GM12878 (cell line): Measurements from ENCODE around the gene BEAN1. TPM values are rescaled to one million over a fixed set of nuclear protein-coding genes. Genes with fewer than 3 reads are reported as not detected.

ENCODE experiments used
- ATAC-seq: fragments of 200-7000 bp; cut with Tn5 transposase; 3 replicates; pipeline ENCODE4 v1.9.1; 2020; ENCODE audit warnings: mild to moderate bottlenecking, moderate library complexity
- BruUV-seq: library from RNA; stranded (reverse); fragments of 400-500 nt; replicated peaks from 2 replicates; lab custom pipeline; 2021; lab: Mats Ljungman, UMichigan
- CTCF ChIA-PET: fragments of 300-600 bp; sonication (Branson Sonifier 250); formaldehyde crosslinking; extraction: SDS; loops from one replicate; lab custom pipeline; 2021; ENCODE audit warnings: inconsistent platforms; lab: Yijun Ruan, JAX
- POLR2A ChIA-PET: fragments of 350-600 bp; formaldehyde crosslinking; extraction: SDS; loops from one replicate; lab custom pipeline; 2021; ENCODE audit warnings: inconsistent platforms; lab: Charles Lee
- RAD21 ChIA-PET: fragments of 300-600 bp; sonication (Branson Sonifier 250); formaldehyde crosslinking; loops from one replicate; lab custom pipeline; 2023; ENCODE audit warnings: antibody characterized with exemption; ENCODE audit not compliant: unreplicated experiment; lab: Charles Lee
- SMC1A ChIA-PET: fragments of 300-600 bp; sonication (Branson Sonifier 250); formaldehyde crosslinking; loops from one replicate; lab custom pipeline; 2023; ENCODE audit not compliant: unreplicated experiment, uncharacterized antibody; lab: Charles Lee
- DNase-seq: peaks from one replicate; pipeline ENCODE4 v3.0.0-alpha.2; 2011; ENCODE audit warnings: low read depth, low spot score
- FAIRE-seq: peaks from 3 replicates; lab custom pipeline; 2011; peaks lifted over from hg19 to GRCh38; lab: Jason Lieb, UNC
- H2AFZ ChIP-seq: 2 replicates; pipeline ENCODE4 v1.6.0; 2011; ENCODE audit warnings: low read depth, low read length, control low read depth; ENCODE audit not compliant: control insufficient read depth
- H3K27ac ChIP-seq: 2 replicates; pipeline ENCODE4 v1.5.1; 2011; ENCODE audit warnings: control low read depth; ENCODE audit not compliant: control insufficient read depth, insufficient read depth
- H3K27me3 ChIP-seq, 2 experiments: replicated peaks in 1 of 2; 2 replicates each; pipeline versions ENCODE4 v1.6.0 to v1.6.1; 2011; ENCODE audit warnings: low read length in 1 of 2; ENCODE audit not compliant: control insufficient read depth in 2 of 2, insufficient read depth in 2 of 2
- H3K36me3 ChIP-seq, 2 experiments: 2 replicates each; pipeline ENCODE4 v1.5.1; 2011; ENCODE audit warnings: low read length in 1 of 2; ENCODE audit not compliant: control insufficient read depth in 2 of 2, insufficient read depth in 2 of 2
- H3K4me1 ChIP-seq: 2 replicates; pipeline ENCODE4 v1.6.1; 2011; ENCODE audit warnings: mild to moderate bottlenecking, low read length, moderate library complexity, mixed read lengths; ENCODE audit not compliant: control insufficient read depth, insufficient read depth
- H3K4me2 ChIP-seq: 2 replicates; pipeline ENCODE4 v1.6.0; 2011; ENCODE audit warnings: control low read depth; ENCODE audit not compliant: control insufficient read depth, insufficient read depth
- H3K4me3 ChIP-seq: fragments of 200-600 bp; sonication (generic); 2 replicates; pipeline ENCODE4 v1.5.1; 2016
- H3K79me2 ChIP-seq: 2 replicates; pipeline ENCODE4 v1.6.0; 2011; ENCODE audit warnings: low read length; ENCODE audit not compliant: control insufficient read depth, insufficient read depth
- H3K9ac ChIP-seq: 2 replicates; pipeline ENCODE4 v1.8.0; 2011; ENCODE audit warnings: low read length, control low read depth, mixed read lengths; ENCODE audit not compliant: control insufficient read depth, insufficient read depth
- H3K9me3 ChIP-seq: replicated peaks from 3 replicates; pipeline ENCODE4 v1.5.1; 2011; ENCODE audit warnings: mild to moderate bottlenecking, low read length; ENCODE audit not compliant: control insufficient read depth, insufficient read depth
- H4K20me1 ChIP-seq: 2 replicates; pipeline ENCODE4 v1.6.0; 2011; ENCODE audit not compliant: control insufficient read depth, insufficient read depth
- BCL11A ChIP-seq: IDR thresholded peaks from 2 replicates; pipeline ENCODE4 v1.6.1; 2011; ENCODE audit warnings: low read depth, low read length
- CUX1 ChIP-seq: IDR thresholded peaks from 2 replicates; pipeline ENCODE4 v1.6.1; 2012; ENCODE audit warnings: improper control_type of control experiment, low read depth, low read length; ENCODE audit not compliant: insufficient replicate concordance
- E4F1 ChIP-seq: fragments of 450-650 bp; IDR thresholded peaks from 2 replicates; pipeline ENCODE4 v1.6.1; 2018; ENCODE audit warnings: borderline replicate concordance, mild to moderate bottlenecking; ENCODE audit not compliant: partially characterized antibody
- EED ChIP-seq: sonication (generic); IDR thresholded peaks from 2 replicates; pipeline ENCODE4 v1.6.1; 2016; ENCODE audit warnings: antibody characterized with exemption, low read depth
- EP300 ChIP-seq, 2 experiments: fragments of 150-350 bp in 1 of 2; IDR thresholded peaks; 2 replicates each; pipeline ENCODE4 v1.6.1; 2011 to 2012; ENCODE audit warnings: low read depth in 2 of 2, low read length in 2 of 2, borderline replicate concordance in 1 of 2, improper control_type of control experiment in 1 of 2, inconsistent platforms in 1 of 2; ENCODE audit not compliant: control insufficient read depth in 1 of 2
- FOXK2 ChIP-seq: fragments of 450-650 bp; IDR thresholded peaks from 2 replicates; pipeline ENCODE4 v1.6.1; 2017; ENCODE audit warnings: mild to moderate bottlenecking, moderate library complexity
- POLR2AphosphoS2 ChIP-seq: IDR thresholded peaks from 2 replicates; pipeline ENCODE4 v1.6.1; 2011; ENCODE audit warnings: low read depth, mild to moderate bottlenecking, low read length, improper control_type of control experiment, moderate library complexity
- RAD51 ChIP-seq: fragments of 450-650 bp; IDR thresholded peaks from 2 replicates; pipeline ENCODE4 v1.6.1; 2016; ENCODE audit warnings: moderate library complexity, mild to moderate bottlenecking, inconsistent platforms
- WGBS: methylation state at CpG from one replicate; pipeline ENCODE4 v1.1.6; 2016; ENCODE audit warnings: low lambda C conversion rate; ENCODE audit not compliant: insufficient replicate concordance, insufficient coverage; ENCODE audit errors: missing lambda C conversion rate; 5-methylcytosine and 5-hydroxymethylcytosine counted together
- in situ Hi-C: fragments of 300-500 bp; cut with MboI; formaldehyde crosslinking; loops from 9 replicates; pipeline ENCODE4 v1.14.3; 2018; ENCODE audit warnings: mixed read lengths
- intact Hi-C: fragments of 100-400 bp; cut with micrococcal nuclease; formaldehyde crosslinking; loops from one replicate; pipeline ENCODE4 v1.14.2; 2022; ENCODE audit not compliant: unreplicated experiment
- polyA plus RNA-seq, 11 experiments: library from polyadenylated mRNA; depleted of rRNA in 4 of 11; unstranded in 6 of 11; stranded (reverse) in 5 of 11; fragments of >200 nt; fragmentation: Nextera tagmentation in 4 of 11; fragmentation: Illumina TruSeq in 1 of 11; extraction: Ambion mirVana in 4 of 11; extraction: Trizol in 1 of 11; gene quantifications; 1 replicate in 1 of 11; 2 replicates in 10 of 11; pipeline versions ENCODE4 v1.2.1 to v1.2.3, GENCODE V29; 2011 to 2016; ENCODE audit warnings: inconsistent platforms in 2 of 11, missing spikeins in 2 of 11, low read depth in 1 of 11
- total RNA-seq, 4 experiments: library from RNA; depleted of rRNA in 3 of 4; stranded (reverse); fragments of >200 nt in 3 of 4; fragmentation: Illumina TruSeq in 1 of 4; extraction: Trizol in 1 of 4; gene quantifications; 2 replicates each; pipeline versions ENCODE4 v1.2.1 to v1.2.3, GENCODE V29; 2013 to 2021

Gene BEAN1
- total and polyA plus RNA-seq, 10 of the 15 experiments (the other 5 are each of a cell fraction or from before 2014, with no cell fraction given) = not detected

- POLR2A ChIA-PET = interaction anchor here (0.6 kb wide), 1 partner anchor 60 kb away, joined by 9 read pairs; no protein-coding TSS in a partner anchor
- BruUV-seq = no TSS peak
- H2AFZ ChIP-seq = no peak overlapping the region
- ATAC-seq = no peak
- H3K4me2 ChIP-seq = no peak overlapping the region
- in situ Hi-C loops (no loop called here), intact Hi-C loops (no loop called here)
- DNase-seq = no peak
- no peak overlapping the region for H3K27ac ChIP-seq
- TF ChIP-seq FOXK2 = no peak
- 8% methylated on average over 1 of the region's 1 CpG for WGBS
- no peaks in the 10 kb centered on the region; a peak in 2 of 4 replicates for H3K27me3 ChIP-seq
- SMC1A ChIA-PET = interaction anchor here (0.6 to 1.3 kb wide), 3 partner anchors 101 to 240 kb away, joined by 3 to 6 read pairs (median 4); no protein-coding TSS in a partner anchor
- H3K9me3 ChIP-seq = no peaks in the 10 kb centered on the region
- no peak overlapping the region for H3K4me3 ChIP-seq
- H3K36me3 ChIP-seq = no peaks in the 10 kb centered on the region
- FAIRE-seq = no peak
- no peak overlapping the region for H3K9ac ChIP-seq
- RAD21 ChIA-PET = interaction anchor here (0.6 to 1.3 kb wide), 2 partner anchors 27 to 131 kb away, joined by 3 read pairs; no protein-coding TSS in a partner anchor
- H3K4me1 ChIP-seq = peaks cover 1% of the 10 kb centered on the region; the same call in 1 of the 2 replicates
- H4K20me1 ChIP-seq = no peaks in the 10 kb centered on the region
- CTCF ChIA-PET = interaction anchor here (0.8 to 10.4 kb wide), 4 partner anchors 74 to 137 kb away, joined by 3 to 118 read pairs (median 6); no protein-coding TSS in a partner anchor
- H3K79me2 ChIP-seq = no peaks in the 10 kb centered on the region
These were observed 61.4 kb downstream of the BEAN1 start for GRCh38 chr16:66488505-66488904.

- Histone ChIP-seq H3K79me2 (no peaks in the 10 kb centered on the region), H3K27me3 (no peaks in the 10 kb centered on the region; a peak in 2 of 4 replicates), H4K20me1 (no peaks in the 10 kb centered on the region), H3K4me3 (no peak overlapping the region), H3K27ac (no peak overlapping the region), H3K4me2 (no peak overlapping the region), H3K36me3 (no peaks in the 10 kb centered on the region), H3K9ac (no peak overlapping the region), H3K4me1 (no peaks in the 10 kb centered on the region), H2AFZ (no peak overlapping the region), H3K9me3 (no peaks in the 10 kb centered on the region)
- ATAC-seq (no peak), FAIRE-seq (no peak), DNase-seq (no peak)
- WGBS = 0% methylated on average over 2 of the region's 2 CpGs
- intact Hi-C loops (no loop called here), in situ Hi-C loops (no loop called here)
- ChIA-PET SMC1A (no interaction called here), RAD21 (interaction anchor here (1.3 kb wide), 1 partner anchor 132 kb away, joined by 3 read pairs; no protein-coding TSS in a partner anchor), POLR2A (no interaction called here), CTCF (interaction anchor here (1.0 kb wide), 1 partner anchor 73 kb away, joined by 5 read pairs; no protein-coding TSS in a partner anchor)
- no TSS peak for BruUV-seq
- TF ChIP-seq RAD51 (no peak), EED (no peak), EP300 (IDR thresholded peaks at IDR 0.05; ENCODE audit: borderline replicate concordance in 1 of 2, control insufficient read depth in 1 of 2, low read depth in 2 of 2, low read length in 2 of 2) (no peak), E4F1 (no peak), POLR2AphosphoS2 (no peak), CUX1 (no peak), BCL11A (no peak)
These were observed 62.3 kb downstream of the BEAN1 start for GRCh38 chr16:66489385-66489784.
